ENCODE results near the gene RIPK4.

- TF ChIP-seq POLR2A (IDR thresholded peaks at IDR 0.05): no peak
- TF ChIP-seq, protein P1, sequence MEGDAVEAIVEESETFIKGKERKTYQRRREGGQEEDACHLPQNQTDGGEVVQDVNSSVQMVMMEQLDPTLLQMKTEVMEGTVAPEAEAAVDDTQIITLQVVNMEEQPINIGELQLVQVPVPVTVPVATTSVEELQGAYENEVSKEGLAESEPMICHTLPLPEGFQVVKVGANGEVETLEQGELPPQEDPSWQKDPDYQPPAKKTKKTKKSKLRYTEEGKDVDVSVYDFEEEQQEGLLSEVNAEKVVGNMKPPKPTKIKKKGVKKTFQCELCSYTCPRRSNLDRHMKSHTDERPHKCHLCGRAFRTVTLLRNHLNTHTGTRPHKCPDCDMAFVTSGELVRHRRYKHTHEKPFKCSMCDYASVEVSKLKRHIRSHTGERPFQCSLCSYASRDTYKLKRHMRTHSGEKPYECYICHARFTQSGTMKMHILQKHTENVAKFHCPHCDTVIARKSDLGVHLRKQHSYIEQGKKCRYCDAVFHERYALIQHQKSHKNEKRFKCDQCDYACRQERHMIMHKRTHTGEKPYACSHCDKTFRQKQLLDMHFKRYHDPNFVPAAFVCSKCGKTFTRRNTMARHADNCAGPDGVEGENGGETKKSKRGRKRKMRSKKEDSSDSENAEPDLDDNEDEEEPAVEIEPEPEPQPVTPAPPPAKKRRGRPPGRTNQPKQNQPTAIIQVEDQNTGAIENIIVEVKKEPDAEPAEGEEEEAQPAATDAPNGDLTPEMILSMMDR (IDR thresholded peaks at IDR 0.05): no peak
Observed at GRCh38 chr21:41772351-41773080, 5.7 kb upstream of the RIPK4 start.

Measured in testis (tissue), 2 donors.